Measurements from ENCODE around the gene TAF5L. TPM values are rescaled to one million over a fixed set of nuclear protein-coding genes. Genes with fewer than 3 reads are reported as not detected.

TAF5L gene
- polyA plus RNA-seq, 1 donor (not counting 4 experiments of a cell fraction or from before 2014, with no cell fraction given): 23.7 TPM

DNA sequence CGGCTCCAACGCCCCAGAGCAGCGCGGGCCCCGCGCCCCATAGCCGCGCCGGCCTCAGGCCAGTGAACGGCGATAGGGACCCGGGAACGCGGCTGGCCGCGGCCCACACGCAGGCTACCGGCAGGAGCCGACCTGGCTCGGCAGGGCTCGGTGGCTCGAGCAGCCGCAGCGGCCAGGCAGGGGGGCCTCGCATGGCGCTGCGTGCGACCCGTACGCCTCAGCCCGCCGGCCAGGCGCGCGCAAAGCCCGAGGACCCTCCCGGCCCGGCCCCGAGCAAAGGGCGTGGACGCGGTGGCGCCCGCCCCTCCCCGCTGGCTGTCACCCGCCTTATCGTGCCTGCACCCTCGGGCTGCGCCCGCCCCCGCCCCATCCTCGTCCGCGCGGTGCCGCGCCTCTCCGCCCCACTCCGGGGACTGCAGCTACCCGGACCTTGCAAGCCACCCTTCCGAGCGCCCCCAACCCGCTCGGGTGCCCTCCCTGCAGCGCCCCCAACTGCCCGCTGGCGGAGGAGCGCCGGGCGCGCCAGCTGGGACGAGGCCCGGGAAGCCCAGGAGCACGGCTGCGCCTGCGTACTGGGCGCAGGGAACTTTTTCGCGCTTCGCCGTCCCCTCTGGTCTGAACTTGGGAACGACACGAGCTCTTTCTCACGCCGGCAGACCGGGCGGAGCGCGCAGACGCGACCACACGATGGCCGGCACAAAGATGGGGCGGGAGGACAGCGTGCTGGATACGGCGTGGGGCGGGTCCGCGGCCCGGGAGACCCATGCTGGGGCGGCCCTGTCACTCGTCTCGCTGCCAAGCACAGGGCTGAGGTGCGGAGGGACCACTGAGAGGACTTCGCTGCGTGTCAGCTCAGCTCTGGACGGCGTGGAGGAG, 67.2 kb downstream of the TAF5L start, which contains the start of gene ABCB10:
Gene ABCB10, minus strand, starts transcription at position 248 of the 876 bp plus-strand sequence. Its CDS starts 55 bp downstream, at position 193.
- H3K36me3 ChIP-seq (ENCODE audit: control insufficient read depth in 2 of 2, extremely low read depth in 1 of 2, insufficient read depth in 2 of 2, low read length in 2 of 2): no peaks in the 10 kb centered on the region
- H3K4me1 ChIP-seq (ENCODE audit: control insufficient read depth, extremely low read depth, insufficient read depth, low read length): peaks cover 11% of the 10 kb centered on the region
- H4K20me1 ChIP-seq (ENCODE audit: control insufficient read depth, extremely low read depth, insufficient read depth, low read length): no peaks in the 10 kb centered on the region
- H3K9me3 ChIP-seq (ENCODE audit: control insufficient read depth, low read depth, low read length): no peaks in the 10 kb centered on the region
- dilution Hi-C loops (cut with MboI; ENCODE audit: extremely low pct_ligation_motif_present, low sequenced_read_pairs): no loop called here
- peaks cover 31% of the 10 kb centered on the region for H3K79me2 ChIP-seq (ENCODE audit: control insufficient read depth, insufficient read depth, low read length)
- no peak for TF ChIP-seq EZH2 (IDR thresholded peaks at IDR 0.05; ENCODE audit: low read length)
- peak; percentile 65 to 80 (median 75) for TF ChIP-seq CTCF (optimal IDR thresholded peaks at IDR 0.05 in 1 of 3, IDR thresholded peaks at IDR 0.05 in 1 of 3, conservative IDR thresholded peaks at IDR 0.05 in 1 of 3; ENCODE audit: extremely low read depth in 1 of 3, insufficient read depth in 2 of 3, low read length in 3 of 3)
- peak within 1 kb of the TSS; percentile 43 for H3K27ac ChIP-seq (ENCODE audit: control insufficient read depth, insufficient read depth, low read length)
- H3K4me3 ChIP-seq (ENCODE audit: control insufficient read depth in 2 of 3, extremely low read depth in 1 of 3, insufficient read depth in 2 of 3, low read depth in 1 of 3, low read length in 3 of 3): peak within 1 kb of the TSS; percentile 59 to 79 (median 67)
- peak within 1 kb of the TSS; percentile 83 for H3K4me2 ChIP-seq (ENCODE audit: control insufficient read depth, extremely low read depth, insufficient read depth, low read depth, low read length)
- peak; percentile 73 for DNase-seq (ENCODE audit: low read depth, low spot score)
- peak; percentile 29 for FAIRE-seq
- H3K9me1 ChIP-seq (ENCODE audit: control insufficient read depth, extremely low read depth, insufficient read depth, low read length): no peaks in the 10 kb centered on the region
- no peaks in the 10 kb centered on the region for H3K27me3 ChIP-seq (ENCODE audit: control insufficient read depth, extremely low read depth, insufficient read depth, low read length)
- peak within 1 kb of the TSS; percentile 78 for H2AFZ ChIP-seq (ENCODE audit: control insufficient read depth, low read length)
- H3K9ac ChIP-seq (ENCODE audit: control insufficient read depth, extremely low read depth, insufficient read depth, low read length): peak within 1 kb of the TSS; percentile 66

DNA sequence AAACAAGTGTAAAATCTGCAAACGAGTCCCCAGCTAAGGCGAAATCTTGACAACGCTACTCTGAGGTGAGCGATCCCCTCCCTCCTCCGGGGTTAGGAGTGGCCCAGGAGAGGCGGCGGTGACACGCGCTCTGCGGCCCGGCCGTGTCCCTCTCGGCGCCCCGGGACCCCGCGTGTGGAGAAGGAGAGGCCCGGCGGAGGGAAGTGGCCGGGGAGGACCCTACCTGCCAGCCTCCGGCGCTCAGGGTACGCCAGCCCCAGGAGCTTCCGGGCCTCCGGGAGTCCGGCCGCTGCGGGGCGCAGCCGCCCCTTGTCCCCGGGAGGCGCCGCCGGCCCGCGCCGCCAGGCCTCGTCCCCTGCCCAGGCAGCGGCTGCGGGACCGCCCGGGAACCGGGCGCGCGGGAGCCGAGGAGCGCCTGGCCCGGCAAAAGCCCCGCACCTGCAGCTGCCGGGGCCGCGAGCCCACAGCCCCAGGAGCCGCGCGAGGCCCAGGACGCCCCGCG, 68.0 kb downstream of the TAF5L start:
- TF ChIP-seq CTCF (optimal IDR thresholded peaks at IDR 0.05 in 1 of 3, IDR thresholded peaks at IDR 0.05 in 1 of 3, conservative IDR thresholded peaks at IDR 0.05 in 1 of 3; ENCODE audit: extremely low read depth in 1 of 3, insufficient read depth in 2 of 3, low read length in 3 of 3) (peak in 1 of 3 experiments; percentile 33), EZH2 (IDR thresholded peaks at IDR 0.05; ENCODE audit: low read length) (no peak)
- Histone ChIP-seq H3K9ac (ENCODE audit: control insufficient read depth, extremely low read depth, insufficient read depth, low read length) (peak overlapping the region; percentile 66), H3K27ac (ENCODE audit: control insufficient read depth, insufficient read depth, low read length) (peak overlapping the region; percentile 22), H2AFZ (ENCODE audit: control insufficient read depth, low read length) (peak overlapping the region; percentile 22), H3K9me3 (ENCODE audit: control insufficient read depth, low read depth, low read length) (no peaks in the 10 kb centered on the region), H3K9me1 (ENCODE audit: control insufficient read depth, extremely low read depth, insufficient read depth, low read length) (no peaks in the 10 kb centered on the region), H3K79me2 (ENCODE audit: control insufficient read depth, insufficient read depth, low read length) (peaks cover 34% of the 10 kb centered on the region), H3K4me1 (ENCODE audit: control insufficient read depth, extremely low read depth, insufficient read depth, low read length) (peaks cover 11% of the 10 kb centered on the region), H3K4me2 (ENCODE audit: control insufficient read depth, extremely low read depth, insufficient read depth, low read depth, low read length) (peak overlapping the region; percentile 83), H3K27me3 (ENCODE audit: control insufficient read depth, extremely low read depth, insufficient read depth, low read length) (no peaks in the 10 kb centered on the region), H4K20me1 (ENCODE audit: control insufficient read depth, extremely low read depth, insufficient read depth, low read length) (no peaks in the 10 kb centered on the region), H3K36me3 (ENCODE audit: control insufficient read depth in 2 of 2, extremely low read depth in 1 of 2, insufficient read depth in 2 of 2, low read length in 2 of 2) (no peaks in the 10 kb centered on the region), H3K4me3 (ENCODE audit: control insufficient read depth in 2 of 3, extremely low read depth in 1 of 3, insufficient read depth in 2 of 3, low read depth in 1 of 3, low read length in 3 of 3) (peak overlapping the region; percentile 59 to 79 (median 67))
- FAIRE-seq (no peak), DNase-seq (ENCODE audit: low read depth, low spot score) (no peak)
- dilution Hi-C loops (cut with MboI; ENCODE audit: extremely low pct_ligation_motif_present, low sequenced_read_pairs): no loop called here

Measured in keratinocyte (primary cell).